Neural progenitor cell (in vitro differentiated cells): Measurements from ENCODE around the gene CNTRL.

Experiments used
- EZH2 ChIP-seq: fragments of 200-600 bp; sonication (generic); IDR thresholded peaks from 2 replicates; pipeline ENCODE4 v1.6.1; 2017; ENCODE audit warnings: antibody characterized with exemption, mild to moderate bottlenecking, moderate library complexity
- EZH2phosphoT487 ChIP-seq: fragments of 200-600 bp; sonication (generic); IDR thresholded peaks from 2 replicates; pipeline ENCODE4 v1.6.1; 2017; ENCODE audit warnings: antibody characterized with exemption
- TF ChIP-seq, protein P1 (sequence below): fragments of 200-600 bp; sonication (generic); IDR thresholded peaks from 2 replicates; pipeline ENCODE4 v1.5.1; 2017; ENCODE audit warnings: antibody characterized with exemption, mild to moderate bottlenecking

DNA sequence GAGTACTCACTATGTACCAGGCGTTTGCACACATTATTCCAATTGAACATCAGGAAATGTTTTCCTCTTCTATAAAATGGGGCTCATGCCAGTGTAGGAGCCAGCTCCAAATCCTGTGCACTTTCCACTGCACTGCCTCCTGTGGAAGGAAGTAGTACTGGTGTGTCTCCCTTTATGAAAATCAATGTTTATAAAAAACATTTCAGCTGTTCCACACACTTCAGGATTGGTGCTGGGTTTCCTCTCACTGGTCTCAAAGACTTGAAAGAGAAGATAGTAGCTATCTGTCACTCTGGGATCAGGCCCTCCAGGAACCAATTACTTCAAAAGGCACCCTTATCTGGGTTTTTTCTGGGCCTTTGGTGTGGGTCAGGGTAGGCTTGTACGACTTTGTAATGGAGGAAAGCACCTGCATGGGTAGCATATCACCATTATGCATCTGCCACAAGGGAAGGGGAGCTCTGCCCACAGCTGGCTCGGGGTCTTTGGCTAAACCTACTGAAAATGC lies 94.4 kb downstream of the CNTRL start:
- TF ChIP-seq EZH2: no peak
- TF ChIP-seq, protein P1, sequence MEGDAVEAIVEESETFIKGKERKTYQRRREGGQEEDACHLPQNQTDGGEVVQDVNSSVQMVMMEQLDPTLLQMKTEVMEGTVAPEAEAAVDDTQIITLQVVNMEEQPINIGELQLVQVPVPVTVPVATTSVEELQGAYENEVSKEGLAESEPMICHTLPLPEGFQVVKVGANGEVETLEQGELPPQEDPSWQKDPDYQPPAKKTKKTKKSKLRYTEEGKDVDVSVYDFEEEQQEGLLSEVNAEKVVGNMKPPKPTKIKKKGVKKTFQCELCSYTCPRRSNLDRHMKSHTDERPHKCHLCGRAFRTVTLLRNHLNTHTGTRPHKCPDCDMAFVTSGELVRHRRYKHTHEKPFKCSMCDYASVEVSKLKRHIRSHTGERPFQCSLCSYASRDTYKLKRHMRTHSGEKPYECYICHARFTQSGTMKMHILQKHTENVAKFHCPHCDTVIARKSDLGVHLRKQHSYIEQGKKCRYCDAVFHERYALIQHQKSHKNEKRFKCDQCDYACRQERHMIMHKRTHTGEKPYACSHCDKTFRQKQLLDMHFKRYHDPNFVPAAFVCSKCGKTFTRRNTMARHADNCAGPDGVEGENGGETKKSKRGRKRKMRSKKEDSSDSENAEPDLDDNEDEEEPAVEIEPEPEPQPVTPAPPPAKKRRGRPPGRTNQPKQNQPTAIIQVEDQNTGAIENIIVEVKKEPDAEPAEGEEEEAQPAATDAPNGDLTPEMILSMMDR: peak; percentile 35
- TF ChIP-seq EZH2phosphoT487: no peak
